ENCODE data around the gene ZNF740. TPM values are rescaled to one million over a fixed set of nuclear protein-coding genes. Genes with fewer than 3 reads are reported as not detected.

Gene ZNF740
- total and polyA plus RNA-seq, 2 experiments from 2014 or later, result 3.9 to 6.5 TPM

DNA sequence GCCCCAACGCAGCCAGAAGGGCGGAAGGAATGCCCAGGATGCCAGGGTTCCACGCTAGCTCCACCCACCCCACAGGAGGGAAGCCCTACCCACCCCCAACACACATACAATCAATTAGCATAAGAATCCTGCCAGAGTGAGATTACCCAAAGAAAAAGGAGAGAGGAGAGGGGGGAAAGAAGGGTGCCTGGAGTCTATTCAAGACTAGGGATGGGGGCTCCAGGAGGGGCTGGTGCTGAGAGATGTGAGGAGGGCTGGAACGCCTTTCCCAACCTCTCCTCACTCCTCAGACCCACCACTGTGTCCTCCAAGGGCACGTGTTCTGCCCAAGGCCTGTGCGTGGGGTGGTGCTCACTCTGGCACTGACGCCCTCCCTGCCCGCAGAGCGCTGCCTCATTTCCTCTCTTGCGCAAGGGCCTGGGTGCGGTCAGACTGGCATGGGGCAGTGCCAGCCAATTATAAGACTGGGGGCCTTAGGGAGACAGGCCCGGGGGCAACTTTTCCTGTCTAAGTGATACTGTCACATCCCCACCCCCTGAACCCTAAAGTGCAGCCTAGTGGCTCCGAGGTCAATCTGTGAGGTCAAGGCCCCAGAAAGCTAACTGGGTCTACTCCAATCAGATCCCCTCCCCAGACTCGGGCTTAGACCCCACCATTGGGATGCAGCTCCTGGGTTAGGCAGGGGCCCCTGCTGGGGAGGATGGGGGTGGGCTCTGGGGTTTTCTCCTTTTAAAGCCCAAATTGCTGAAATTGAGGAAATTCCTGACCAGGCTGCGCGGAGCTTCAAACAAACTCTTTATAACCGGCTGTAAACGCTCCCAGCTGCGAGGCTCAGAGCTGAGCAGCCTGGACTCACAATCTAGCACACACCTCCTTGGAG, 36.8 kb downstream of the ZNF740 start:
- H3K79me2 ChIP-seq (ENCODE audit: insufficient read depth), result peaks cover 59% of the 10 kb centered on the region
- no peaks in the 10 kb centered on the region for H3K27me3 ChIP-seq (replicated peaks; ENCODE audit: insufficient read depth)
- H3K27ac ChIP-seq, result peak overlapping the region; percentile 99
- 16 to 20% methylated on average over 18 to 19 of the region's 19 CpGs for WGBS, 2 experiments (ENCODE audit: low coverage in 1 of 2, low lambda C conversion rate in 2 of 2, missing lambda C conversion rate in 2 of 2)
- peak; percentile 86 for DNase-seq
- TF ChIP-seq EZH2 (IDR thresholded peaks at IDR 0.05; ENCODE audit: insufficient read depth, poor library complexity, severe bottlenecking), result no peak
- no peak for TF ChIP-seq EZH2phosphoT487 (IDR thresholded peaks at IDR 0.05; ENCODE audit: insufficient read depth, low read depth)
- no peaks in the 10 kb centered on the region for H3K9me3 ChIP-seq (ENCODE audit: low read depth)
- peak overlapping the region; percentile 83 for H3K4me2 ChIP-seq (ENCODE audit: unreplicated experiment)
- no peaks in the 10 kb centered on the region for H4K20me1 ChIP-seq (ENCODE audit: insufficient read depth)
- peak overlapping the region; percentile 87 for H3K4me3 ChIP-seq
- H3K9ac ChIP-seq, result peak overlapping the region; percentile 87
- peaks cover 45% of the 10 kb centered on the region for H3F3A ChIP-seq (ENCODE audit: insufficient read depth)
- H3K4me1 ChIP-seq (ENCODE audit: insufficient read depth), result peaks cover 36% of the 10 kb centered on the region
- H3K9me2 ChIP-seq (ENCODE audit: insufficient read depth), result no peaks in the 10 kb centered on the region
- H3K36me3 ChIP-seq (ENCODE audit: low read depth), result peaks cover 23% of the 10 kb centered on the region
- H2AFZ ChIP-seq, result no peak overlapping the region
- in situ Hi-C loops (cut with MboI), result loop anchor here (10.0 kb wide), 1 partner anchor 68 kb away; no protein-coding TSS in a partner anchor

DNA sequence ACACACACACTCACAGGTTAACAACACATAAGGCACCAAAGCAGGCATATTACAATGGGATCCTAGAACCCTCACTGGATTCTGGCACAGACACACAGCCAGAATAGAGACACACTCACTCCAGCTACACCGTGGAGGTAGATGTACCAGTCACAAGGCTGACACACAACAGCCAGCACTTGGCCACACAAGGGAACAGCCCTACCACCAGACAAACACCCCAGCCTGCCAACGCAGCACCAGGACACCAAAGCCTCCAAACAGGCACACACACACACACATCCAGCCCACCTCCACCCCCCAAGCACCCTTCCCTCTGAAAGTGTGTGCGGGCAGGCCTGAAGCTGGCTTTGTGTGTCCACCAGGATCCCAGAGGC, 37.4 kb downstream of the ZNF740 start:
- Histone ChIP-seq H3K79me2 (ENCODE audit: insufficient read depth) (peaks cover 59% of the 10 kb centered on the region), H3K27ac (peak overlapping the region; percentile 99), H3K4me2 (ENCODE audit: unreplicated experiment) (peak overlapping the region; percentile 83), H3K9ac (peak overlapping the region; percentile 87), H3K36me3 (ENCODE audit: low read depth) (peaks cover 16% of the 10 kb centered on the region), H3K4me1 (ENCODE audit: insufficient read depth) (peaks cover 42% of the 10 kb centered on the region), H3F3A (ENCODE audit: insufficient read depth) (peaks cover 47% of the 10 kb centered on the region), H3K4me3 (peak overlapping the region; percentile 87), H2AFZ (no peak overlapping the region), H3K27me3 (replicated peaks; ENCODE audit: insufficient read depth) (no peaks in the 10 kb centered on the region), H3K9me3 (ENCODE audit: low read depth) (no peaks in the 10 kb centered on the region), H3K9me2 (ENCODE audit: insufficient read depth) (no peaks in the 10 kb centered on the region), H4K20me1 (ENCODE audit: insufficient read depth) (no peaks in the 10 kb centered on the region)
- peak; percentile 72 for DNase-seq
- WGBS, 2 experiments (ENCODE audit: low coverage in 1 of 2, low lambda C conversion rate in 2 of 2, missing lambda C conversion rate in 2 of 2), result 5 to 6% methylated on average over 3 of the region's 3 CpGs
- in situ Hi-C loops (cut with MboI), result loop anchor here (10.0 kb wide), 1 partner anchor 67 kb away; no protein-coding TSS in a partner anchor
- TF ChIP-seq EZH2phosphoT487 (IDR thresholded peaks at IDR 0.05; ENCODE audit: insufficient read depth, low read depth) (no peak), EZH2 (IDR thresholded peaks at IDR 0.05; ENCODE audit: insufficient read depth, poor library complexity, severe bottlenecking) (no peak)

DNA sequence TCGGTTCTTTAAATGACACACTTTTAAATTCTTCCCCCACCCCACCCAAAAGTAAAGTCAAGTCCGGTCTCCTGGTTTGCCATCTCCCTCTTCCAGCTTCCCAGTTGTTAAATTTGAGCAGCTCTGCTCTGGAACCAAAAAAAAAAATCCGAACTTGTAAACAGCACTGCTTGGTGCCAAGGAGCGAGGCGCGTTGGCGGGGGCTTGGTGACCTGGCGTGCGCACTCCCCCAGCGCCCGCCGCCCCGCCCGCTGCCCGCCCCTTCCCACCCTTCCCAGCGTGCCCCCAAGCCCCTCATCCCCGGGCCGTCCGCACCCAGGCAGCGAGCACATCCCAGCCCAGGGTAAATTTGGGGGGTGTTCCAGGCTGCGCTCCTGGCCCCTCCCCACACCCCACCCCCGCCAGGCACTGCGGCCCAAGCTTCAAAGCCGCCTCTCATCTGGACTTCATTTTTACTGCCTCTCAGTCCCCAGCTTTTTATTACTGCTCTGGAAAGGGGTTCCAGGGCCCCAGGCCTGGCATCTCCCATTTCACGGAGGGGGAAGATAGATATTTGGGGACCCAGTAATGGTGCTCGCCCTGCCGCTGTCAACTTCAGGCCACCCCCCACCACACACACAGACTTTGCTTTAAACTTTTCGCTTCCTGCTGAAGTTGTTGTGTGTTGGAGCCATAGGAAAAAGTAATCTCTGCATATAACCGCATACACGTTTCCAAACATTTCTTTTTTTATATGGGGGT, 38.2 kb downstream of the ZNF740 start:
- peaks cover 50% of the 10 kb centered on the region for H3K4me1 ChIP-seq (ENCODE audit: insufficient read depth)
- H3F3A ChIP-seq (ENCODE audit: insufficient read depth), result peaks cover 47% of the 10 kb centered on the region
- no peaks in the 10 kb centered on the region for H4K20me1 ChIP-seq (ENCODE audit: insufficient read depth)
- H3K9ac ChIP-seq, result peak overlapping the region; percentile 87
- H3K79me2 ChIP-seq (ENCODE audit: insufficient read depth), result peaks cover 58% of the 10 kb centered on the region
- H3K4me2 ChIP-seq (ENCODE audit: unreplicated experiment), result peak overlapping the region; percentile 83
- H3K9me3 ChIP-seq (ENCODE audit: low read depth), result no peaks in the 10 kb centered on the region
- TF ChIP-seq EZH2 (IDR thresholded peaks at IDR 0.05; ENCODE audit: insufficient read depth, poor library complexity, severe bottlenecking) (no peak), EZH2phosphoT487 (IDR thresholded peaks at IDR 0.05; ENCODE audit: insufficient read depth, low read depth) (no peak)
- H3K36me3 ChIP-seq (ENCODE audit: low read depth), result peaks cover 10% of the 10 kb centered on the region; the same call in 1 of the 2 replicates
- no peak overlapping the region for H2AFZ ChIP-seq
- H3K9me2 ChIP-seq (ENCODE audit: insufficient read depth), result no peaks in the 10 kb centered on the region
- DNase-seq, result peak; percentile 69
- WGBS, 2 experiments (ENCODE audit: low coverage in 1 of 2, low lambda C conversion rate in 2 of 2, missing lambda C conversion rate in 2 of 2), result 1% methylated on average over 14 to 30 of the region's 30 CpGs
- H3K27ac ChIP-seq, result peak overlapping the region; percentile 99
- H3K4me3 ChIP-seq, result peak overlapping the region; percentile 87
- no peaks in the 10 kb centered on the region for H3K27me3 ChIP-seq (replicated peaks; ENCODE audit: insufficient read depth)
- in situ Hi-C loops (cut with MboI), result loop anchor here (10.0 kb wide), 1 partner anchor 66 kb away; no protein-coding TSS in a partner anchor

DNA sequence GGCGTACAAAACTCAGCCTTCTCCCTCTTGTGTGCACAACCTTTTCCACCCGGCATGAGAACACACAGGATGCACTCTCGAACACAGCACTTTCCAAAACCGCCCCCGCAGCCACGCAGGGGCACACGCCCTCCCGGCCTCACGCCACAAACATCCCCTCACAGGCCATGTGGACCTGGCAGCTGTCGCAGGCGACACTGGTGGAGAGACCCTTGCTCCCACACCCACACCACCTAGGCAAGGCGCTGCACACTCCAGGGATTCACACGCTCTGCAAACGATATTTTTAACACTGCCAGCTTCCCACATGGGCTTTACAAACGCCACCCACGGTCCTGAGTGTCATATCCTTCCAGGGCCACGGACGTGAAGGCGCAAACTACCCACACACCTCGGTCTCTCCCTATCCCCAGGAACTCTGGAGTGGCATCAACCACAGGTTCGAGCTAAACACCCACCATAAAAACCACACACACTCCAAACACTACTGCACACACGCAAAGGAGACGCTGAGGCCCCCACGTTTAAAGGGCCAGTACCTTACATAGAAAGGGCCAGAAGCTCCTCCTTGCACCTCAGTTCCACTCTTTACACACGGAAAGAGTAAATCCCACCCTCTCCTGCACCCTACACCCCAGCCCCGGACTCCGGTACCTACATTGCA, 38.9 kb downstream of the ZNF740 start:
- peaks cover 47% of the 10 kb centered on the region for H3F3A ChIP-seq (ENCODE audit: insufficient read depth)
- in situ Hi-C loops (cut with MboI), result loop anchor here (10.0 kb wide), 1 partner anchor 65 kb away; no protein-coding TSS in a partner anchor
- H3K27me3 ChIP-seq (replicated peaks; ENCODE audit: insufficient read depth), result no peaks in the 10 kb centered on the region
- peaks cover 3% of the 10 kb centered on the region; the same call in 1 of the 2 replicates for H3K36me3 ChIP-seq (ENCODE audit: low read depth)
- peak overlapping the region; percentile 87 for H3K9ac ChIP-seq
- H3K4me1 ChIP-seq (ENCODE audit: insufficient read depth), result peaks cover 57% of the 10 kb centered on the region
- peak overlapping the region; percentile 83 for H3K4me2 ChIP-seq (ENCODE audit: unreplicated experiment)
- TF ChIP-seq EZH2 (IDR thresholded peaks at IDR 0.05; ENCODE audit: insufficient read depth, poor library complexity, severe bottlenecking) (no peak), EZH2phosphoT487 (IDR thresholded peaks at IDR 0.05; ENCODE audit: insufficient read depth, low read depth) (no peak)
- no peak overlapping the region for H2AFZ ChIP-seq
- H3K9me3 ChIP-seq (ENCODE audit: low read depth), result no peaks in the 10 kb centered on the region
- H3K4me3 ChIP-seq, result peak overlapping the region; percentile 87
- peak; percentile 84 for DNase-seq
- H3K79me2 ChIP-seq (ENCODE audit: insufficient read depth), result peaks cover 51% of the 10 kb centered on the region
- no peaks in the 10 kb centered on the region for H3K9me2 ChIP-seq (ENCODE audit: insufficient read depth)
- WGBS, 2 experiments (ENCODE audit: low coverage in 1 of 2, low lambda C conversion rate in 2 of 2, missing lambda C conversion rate in 2 of 2), result 1 to 2% methylated on average over 27 of the region's 27 CpGs
- H4K20me1 ChIP-seq (ENCODE audit: insufficient read depth), result no peaks in the 10 kb centered on the region
- H3K27ac ChIP-seq, result peak overlapping the region; percentile 99

All from GM23248 (cell line).